Activated naive CD4-positive, alpha-beta T cell treated with anti-CD3 and anti-CD28 coated beads for 36 hours (primary cell): Measurements from ENCODE around the gene DGKI. TPM values are rescaled to one million over a fixed set of nuclear protein-coding genes. Genes with fewer than 3 reads are reported as not detected.
"Not testable (repeated sequence)": the region's sequence is repeated elsewhere in the genome, so short reads cannot be mapped to it uniquely, and the experiment has no call there.

Source experiments
- CTCF ChIA-PET: fragments of 350-600 bp; sonication (Branson Sonifier 250); formaldehyde crosslinking; loops from one replicate; lab custom pipeline; 2021; ENCODE audit warnings: antibody characterized with exemption; lab: Charles Lee
- DNase-seq: peaks from one replicate; pipeline ENCODE4 v3.0.0-alpha.2; 2020
- H3K27ac Mint-ChIP-seq: one replicate; pipeline ENCODE4 v1.8.0; 2021; ENCODE audit warnings: mild to moderate bottlenecking, mixed read lengths
- H3K27me3 Mint-ChIP-seq: one replicate; pipeline ENCODE4 v1.8.0; 2021; ENCODE audit warnings: low read depth, mixed read lengths
- H3K36me3 Mint-ChIP-seq: one replicate; pipeline ENCODE4 v1.8.0; 2021; ENCODE audit warnings: low read depth, mixed read lengths
- H3K4me1 Mint-ChIP-seq: one replicate; pipeline ENCODE4 v1.8.0; 2021; ENCODE audit warnings: low read depth, mixed read lengths
- H3K4me3 Mint-ChIP-seq: one replicate; pipeline ENCODE4 v1.8.0; 2021; ENCODE audit warnings: mild to moderate bottlenecking, moderate library complexity, mixed read lengths
- H3K9me3 Mint-ChIP-seq: one replicate; pipeline ENCODE4 v1.8.0; 2021; ENCODE audit warnings: mixed read lengths
- intact Hi-C: fragments of 100-400 bp; cut with micrococcal nuclease; formaldehyde crosslinking; loops from one replicate; pipeline ENCODE4 v1.15.1; 2023
- total RNA-seq, 2 experiments: library from RNA; stranded (reverse); gene quantifications; one replicate each; pipeline ENCODE4 v1.2.3, GENCODE V29; 2021

Gene DGKI
- total RNA-seq, 2 experiments from 2014 or later = 2.0 to 2.7 TPM

- Mint-ChIP-seq H3K27me3 (peaks cover 49% of the 10 kb centered on the region), H3K4me1 (peaks cover 14% of the 10 kb centered on the region), H3K36me3 (no peaks in the 10 kb centered on the region), H3K27ac (no peak overlapping the region), H3K9me3 (no peaks in the 10 kb centered on the region), H3K4me3 (no peak overlapping the region)
- CTCF ChIA-PET = no interaction called here
- no peak for DNase-seq
- intact Hi-C loops = no loop called here
These were observed 835 bp upstream of the DGKI start for GRCh38 chr7:137847568-137848050.

GRCh38 chr7:137846549-137846826, 286 bp downstream of the DGKI start:
- intact Hi-C loops = no loop called here
- H3K4me3 Mint-ChIP-seq = no peak overlapping the region
- CTCF ChIA-PET = no interaction called here

DNA sequence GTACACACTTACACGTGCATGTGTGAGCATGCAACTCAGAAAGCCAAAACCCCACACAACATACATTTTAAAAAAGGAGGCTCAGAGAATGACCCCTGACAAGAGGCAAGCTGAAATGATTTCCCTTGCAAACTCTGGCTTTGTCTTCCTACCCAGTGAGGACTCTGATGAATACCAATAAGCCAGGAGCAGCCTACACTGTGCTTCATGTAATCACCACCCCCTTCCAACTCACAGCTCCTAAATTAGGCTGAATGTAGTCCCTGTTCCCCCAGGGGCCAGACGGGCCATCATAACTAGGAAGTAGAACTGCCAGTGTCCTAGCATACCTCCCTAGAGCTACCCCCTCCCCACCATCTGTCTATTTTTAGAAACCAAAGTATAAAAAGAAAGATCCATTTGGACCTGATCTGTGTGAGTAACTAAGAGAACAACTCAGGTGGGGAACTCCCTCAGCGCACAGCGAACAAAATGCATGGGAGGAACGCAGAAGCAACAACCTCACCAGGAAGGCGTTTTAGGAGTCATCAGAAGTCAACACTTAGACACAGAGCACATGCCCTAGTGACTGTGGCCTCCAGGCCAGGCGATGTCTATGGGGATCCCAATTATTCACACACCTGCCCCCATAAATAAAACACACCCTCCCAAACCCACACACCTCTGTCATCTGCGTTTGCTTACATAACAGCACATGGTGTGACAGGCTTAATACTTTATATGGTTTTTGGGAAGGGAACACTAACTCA, 1.9 kb downstream of the DGKI start:
- H3K4me3 Mint-ChIP-seq = no peak overlapping the region
- CTCF ChIA-PET = no interaction called here

More at GRCh38 chr7:137846549-137846826, 286 bp downstream of the DGKI start:
- Mint-ChIP-seq H3K27me3 (peaks cover 59% of the 10 kb centered on the region), H3K36me3 (no peaks in the 10 kb centered on the region), H3K27ac (no peak overlapping the region), H3K9me3 (no peaks in the 10 kb centered on the region), H3K4me1 (peaks cover 11% of the 10 kb centered on the region)
- DNase-seq = no peak

GRCh38 chr7:137839903-137840779, 6.6 kb downstream of the DGKI start:
- CTCF ChIA-PET = no interaction called here
- Mint-ChIP-seq H3K27ac (no peak overlapping the region), H3K27me3 (peaks cover 50% of the 10 kb centered on the region), H3K4me3 (no peak overlapping the region), H3K9me3 (no peaks in the 10 kb centered on the region), H3K4me1 (no peaks in the 10 kb centered on the region), H3K36me3 (no peaks in the 10 kb centered on the region)
- intact Hi-C loops = no loop called here
- no peak for DNase-seq

More for the DNA sequence above, 1.9 kb downstream of the DGKI start:
- intact Hi-C loops = no loop called here
- Mint-ChIP-seq H3K4me1 (peaks cover 2% of the 10 kb centered on the region), H3K27ac (no peak overlapping the region), H3K27me3 (peaks cover 60% of the 10 kb centered on the region), H3K9me3 (no peaks in the 10 kb centered on the region), H3K36me3 (no peaks in the 10 kb centered on the region)
- no peak for DNase-seq

GRCh38 chr7:137838706-137839315, 8.0 kb downstream of the DGKI start:
- H3K9me3 Mint-ChIP-seq = no peaks in the 10 kb centered on the region
- no peak overlapping the region for H3K4me3 Mint-ChIP-seq
- H3K27me3 Mint-ChIP-seq = peaks cover 41% of the 10 kb centered on the region
- DNase-seq = no peak
- CTCF ChIA-PET = no interaction called here
- no peak overlapping the region for H3K27ac Mint-ChIP-seq
- intact Hi-C loops = no loop called here
- H3K36me3 Mint-ChIP-seq = no peaks in the 10 kb centered on the region
- no peaks in the 10 kb centered on the region for H3K4me1 Mint-ChIP-seq

DNA sequence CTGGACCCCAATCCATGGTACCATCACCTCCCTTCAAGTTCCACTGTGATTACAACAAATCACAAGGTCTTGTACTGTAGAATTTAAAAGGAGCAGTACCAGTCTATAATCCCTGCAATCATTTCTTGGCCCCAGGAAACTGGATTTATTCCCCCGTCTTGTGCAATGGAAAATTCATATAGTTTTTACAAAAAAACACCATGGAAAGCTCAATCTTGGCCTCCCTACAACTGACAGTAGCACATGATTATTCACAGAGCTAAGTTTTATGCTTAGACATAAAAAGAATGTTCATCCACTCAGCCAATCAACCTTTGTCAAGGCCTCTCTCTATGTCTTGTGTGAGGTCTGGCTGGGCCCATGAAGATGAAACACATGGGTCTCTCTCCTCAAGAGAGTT, 10.2 kb downstream of the DGKI start:
- DNase-seq = no peak
- intact Hi-C loops = no loop called here
- peaks cover 13% of the 10 kb centered on the region for H3K9me3 Mint-ChIP-seq
- CTCF ChIA-PET = interaction anchor here (0.7 kb wide), 1 partner anchor 1487 kb away, joined by 3 read pairs; no protein-coding TSS in a partner anchor
- peaks cover 32% of the 10 kb centered on the region for H3K27me3 Mint-ChIP-seq
- H3K4me3 Mint-ChIP-seq = no peak overlapping the region
- no peak overlapping the region for H3K27ac Mint-ChIP-seq
- H3K36me3 Mint-ChIP-seq = no peaks in the 10 kb centered on the region
- H3K4me1 Mint-ChIP-seq = no peaks in the 10 kb centered on the region

DNA sequence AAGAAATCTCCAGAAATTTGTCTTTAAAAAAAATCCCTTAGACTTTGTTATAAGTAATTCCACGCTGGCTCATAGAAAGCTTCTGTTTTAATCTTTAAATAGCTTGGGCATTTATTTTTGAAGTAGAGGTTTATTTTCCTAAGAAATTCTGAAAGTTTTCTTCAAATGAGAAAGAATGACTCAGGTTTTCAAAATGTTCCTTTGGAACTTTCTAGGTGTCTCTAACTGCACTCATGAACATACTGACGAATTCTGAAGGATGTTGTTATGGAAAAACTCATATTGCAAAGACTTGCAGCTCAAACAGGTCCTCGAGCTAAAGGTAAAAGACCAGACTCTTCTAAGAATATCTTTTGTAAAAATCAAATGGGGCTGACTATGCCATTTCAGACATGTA, 10.7 kb downstream of the DGKI start:
- Mint-ChIP-seq H3K4me1 (no peaks in the 10 kb centered on the region), H3K27ac (no peak overlapping the region), H3K4me3 (no peak overlapping the region), H3K9me3 (peaks cover 14% of the 10 kb centered on the region), H3K27me3 (peaks cover 30% of the 10 kb centered on the region), H3K36me3 (no peaks in the 10 kb centered on the region)
- CTCF ChIA-PET = no interaction called here
- no peak for DNase-seq
- intact Hi-C loops = no loop called here

DNA sequence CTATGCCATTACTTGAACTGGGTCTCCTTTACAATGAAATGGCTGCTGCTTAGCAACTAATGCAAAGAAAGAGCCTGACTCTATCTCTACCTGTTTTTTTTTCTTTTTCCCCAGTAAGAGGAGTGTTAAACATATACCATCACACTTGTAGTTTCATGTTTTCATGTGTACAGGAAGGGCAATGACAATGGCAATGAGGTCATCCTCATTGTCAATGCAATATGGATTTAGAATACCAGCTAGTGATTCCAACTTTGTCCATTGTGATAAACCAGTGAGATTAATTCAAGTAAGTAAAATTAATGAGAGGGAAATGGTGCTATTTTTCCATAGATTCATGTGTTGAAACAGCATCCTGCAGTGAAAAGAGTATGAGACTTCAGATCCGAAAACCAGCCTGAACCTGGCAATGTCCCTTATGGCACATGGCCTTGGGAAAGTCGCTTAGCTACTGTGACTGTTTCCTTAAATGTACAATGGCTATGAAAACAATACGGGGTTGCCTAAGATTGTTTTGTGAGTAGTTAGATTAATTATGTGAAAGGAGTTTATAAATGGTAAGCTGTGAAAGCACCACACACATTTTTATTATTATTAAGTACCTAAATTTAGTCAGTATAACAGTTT, 11.2 kb downstream of the DGKI start:
- Mint-ChIP-seq H3K4me1 (no peaks in the 10 kb centered on the region), H3K27me3 (peaks cover 30% of the 10 kb centered on the region), H3K4me3 (no peak overlapping the region), H3K36me3 (no peaks in the 10 kb centered on the region), H3K27ac (no peak overlapping the region), H3K9me3 (peaks cover 14% of the 10 kb centered on the region)
- CTCF ChIA-PET = no interaction called here
- DNase-seq = no peak
- intact Hi-C loops = no loop called here

GRCh38 chr7:137834552-137834951, 12.2 kb downstream of the DGKI start:
- Mint-ChIP-seq H3K27ac (no peak overlapping the region), H3K9me3 (peaks cover 17% of the 10 kb centered on the region), H3K27me3 (peaks cover 22% of the 10 kb centered on the region), H3K4me1 (no peaks in the 10 kb centered on the region), H3K36me3 (no peaks in the 10 kb centered on the region), H3K4me3 (no peak overlapping the region)
- CTCF ChIA-PET = no interaction called here
- no peak for DNase-seq
- intact Hi-C loops = no loop called here

GRCh38 chr7:137832990-137833389, 13.8 kb downstream of the DGKI start:
- CTCF ChIA-PET, H3K4me1 Mint-ChIP-seq, H3K36me3 Mint-ChIP-seq, DNase-seq, H3K27ac Mint-ChIP-seq, intact Hi-C loops, H3K4me3 Mint-ChIP-seq: not testable (repeated sequence)
- Mint-ChIP-seq H3K27me3 (peaks cover 25% of the 10 kb centered on the region), H3K9me3 (peaks cover 17% of the 10 kb centered on the region)

DNA sequence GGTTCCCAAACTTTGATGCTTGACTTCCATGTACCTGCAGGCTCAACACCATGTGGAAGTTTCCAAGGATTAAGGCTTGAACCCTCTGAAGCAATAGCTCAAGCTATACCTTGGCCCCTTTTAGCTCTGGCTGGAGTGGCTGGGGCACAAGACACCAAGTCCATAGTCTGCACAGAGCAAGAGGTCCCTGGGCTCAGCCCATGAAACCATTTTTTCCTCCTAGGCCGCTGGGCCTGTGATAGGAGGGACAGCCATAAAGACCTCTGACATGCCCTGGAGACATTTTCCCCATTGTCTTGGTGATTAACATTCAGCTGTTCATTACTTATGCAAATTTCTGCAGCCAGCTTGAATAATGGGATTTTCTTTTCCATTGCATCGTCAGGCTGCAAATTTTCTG, 14.4 kb downstream of the DGKI start:
- H3K4me1 Mint-ChIP-seq = no peaks in the 10 kb centered on the region
- no peak for DNase-seq
- no peaks in the 10 kb centered on the region for H3K36me3 Mint-ChIP-seq
- H3K4me3 Mint-ChIP-seq = no peak overlapping the region
- intact Hi-C loops = no loop called here
- CTCF ChIA-PET = no interaction called here
- peaks cover 23% of the 10 kb centered on the region for H3K27me3 Mint-ChIP-seq
- peaks cover 17% of the 10 kb centered on the region for H3K9me3 Mint-ChIP-seq
- no peak overlapping the region for H3K27ac Mint-ChIP-seq

GRCh38 chr7:137831555-137831954, 15.2 kb downstream of the DGKI start:
- H3K4me3 Mint-ChIP-seq, intact Hi-C loops, H3K36me3 Mint-ChIP-seq, H3K27ac Mint-ChIP-seq, CTCF ChIA-PET, H3K4me1 Mint-ChIP-seq, DNase-seq: not testable (repeated sequence)
- Mint-ChIP-seq H3K27me3 (peaks cover 23% of the 10 kb centered on the region), H3K9me3 (peaks cover 17% of the 10 kb centered on the region)
